Panc1 (cell line): ENCODE measurements around the gene FUT2. TPM values are rescaled to one million over a fixed set of nuclear protein-coding genes. Genes with fewer than 3 reads are reported as not detected.

Source experiments
- ATAC-seq: fragments of 200-7000 bp; cut with Tn5 transposase; 2 replicates; pipeline ENCODE4 v1.9.1; 2020; ENCODE audit warnings: mild to moderate bottlenecking, moderate library complexity
- BruUV-seq: library from RNA; stranded (reverse); fragments of 400-500 nt; replicated peaks from 2 replicates; lab custom pipeline; 2021; lab: Mats Ljungman, UMichigan
- CTCF ChIA-PET: fragments of 300-600 bp; sonication (Branson Sonifier 250); formaldehyde crosslinking; loops from one replicate; lab custom pipeline; 2022; ENCODE audit warnings: antibody characterized with exemption; lab: Charles Lee
- POLR2A ChIA-PET: fragments of 300-600 bp; sonication (Branson Sonifier 250); formaldehyde crosslinking; loops from one replicate; lab custom pipeline; 2022; ENCODE audit warnings: antibody characterized with exemption; lab: Charles Lee
- DNase-seq: peaks from one replicate; pipeline ENCODE4 v3.0.0-alpha.2; 2010; ENCODE audit warnings: low read depth, low spot score
- H3K27ac ChIP-seq: 2 replicates; pipeline ENCODE4 v1.5.1; 2011; ENCODE audit warnings: mild to moderate bottlenecking, low read length, inconsistent platforms
- H3K27me3 ChIP-seq: fragments of 200-500 bp; sonication (Bioruptor generic); 2 replicates; pipeline ENCODE4 v1.6.0; 2014; ENCODE audit warnings: low read length, inconsistent platforms; ENCODE audit not compliant: control insufficient read depth, insufficient read depth
- H3K36me3 ChIP-seq: fragments of 200-500 bp; sonication (Bioruptor generic); 2 replicates; pipeline ENCODE4 v1.5.1; 2014; ENCODE audit warnings: inconsistent platforms, mild to moderate bottlenecking, low read length, moderate library complexity; ENCODE audit not compliant: control insufficient read depth, insufficient read depth
- H3K4me1 ChIP-seq: 2 replicates; pipeline ENCODE4 v1.5.1; 2011; ENCODE audit warnings: inconsistent platforms, mild to moderate bottlenecking, low read length, moderate library complexity; ENCODE audit not compliant: control insufficient read depth, insufficient read depth
- H3K4me3 ChIP-seq, 2 experiments: 2 replicates each; pipeline ENCODE4 v1.5.1; 2011 to 2012; ENCODE audit warnings: low read depth in 2 of 2, low read length in 2 of 2, mild to moderate bottlenecking in 2 of 2, inconsistent platforms in 1 of 2, moderate library complexity in 1 of 2
- H3K9me3 ChIP-seq: fragments of 200-500 bp; sonication (Bioruptor generic); 2 replicates; pipeline ENCODE4 v1.5.1; 2014; ENCODE audit warnings: low read depth, mild to moderate bottlenecking, inconsistent platforms, low read length, moderate library complexity; ENCODE audit not compliant: control insufficient read depth, insufficient read depth
- CTCF ChIP-seq: fragments of 450-650 bp; IDR thresholded peaks from 2 replicates; pipeline ENCODE4 v1.5.1; 2017; ENCODE audit warnings: mild to moderate bottlenecking
- TCF7L2 ChIP-seq: IDR thresholded peaks from 2 replicates; pipeline ENCODE4 v1.6.1; 2011; ENCODE audit warnings: mild to moderate bottlenecking, low read depth, low read length, inconsistent platforms
- in situ Hi-C: cut with HindIII; loops from 2 replicates; pipeline ENCODE4 v1.10.0; 2016; ENCODE audit warnings: low sequenced_read_pairs, low pct_unique_long_range_greater_than_20kb
- intact Hi-C: fragments of 100-400 bp; cut with micrococcal nuclease; formaldehyde crosslinking; loops from one replicate; pipeline ENCODE4 v1.10.0; 2022; ENCODE audit not compliant: unreplicated experiment
- total RNA-seq: library from RNA; stranded (reverse); gene quantifications from one replicate; pipeline ENCODE4 v1.2.1, GENCODE V29; 2021; ENCODE audit not compliant: unreplicated experiment
- TF ChIP-seq, protein P1 (sequence below), 2 experiments: IDR thresholded peaks; 2 replicates each; pipeline ENCODE4 v1.6.1; 2011 to 2012; ENCODE audit warnings: low read depth in 2 of 2, control low read depth in 1 of 2, low read length in 1 of 2, mild to moderate bottlenecking in 1 of 2, moderate library complexity in 1 of 2; ENCODE audit not compliant: insufficient read depth in 1 of 2

The FUT2 gene
- total RNA-seq, 1 experiment from 2014 or later = 0.08 TPM

GRCh38 chr19:48713864-48714755, 18.3 kb downstream of the FUT2 start:
- ATAC-seq (peak; percentile 93), DNase-seq (peak; percentile 85)
- no peak for TF ChIP-seq CTCF
- peak; percentile 62; the same call in 1 of the 2 replicates for TF ChIP-seq TCF7L2
- ChIA-PET POLR2A (interaction anchor here (0.5 to 0.7 kb wide), 3 partner anchors 70 to 508 kb away, joined by 3 to 5 read pairs (median 5); no protein-coding TSS in a partner anchor), CTCF (interaction anchor here (0.7 to 1.0 kb wide), 2 partner anchors 24 to 52 kb away, joined by 3 to 5 read pairs; no protein-coding TSS in a partner anchor)
- H3K4me3 ChIP-seq = peak overlapping the region; percentile 75 to 80
- in situ Hi-C loops = no loop called here
- BruUV-seq = no TSS peak
- no peaks in the 10 kb centered on the region for H3K9me3 ChIP-seq
- no peaks in the 10 kb centered on the region; the same call in 1 of the 2 replicates for H3K4me1 ChIP-seq
- intact Hi-C loops = no loop called here
- peak overlapping the region; percentile 91 for H3K27ac ChIP-seq
- H3K27me3 ChIP-seq = no peaks in the 10 kb centered on the region
- H3K36me3 ChIP-seq = no peaks in the 10 kb centered on the region; the same call in 1 of the 2 replicates

- in situ Hi-C loops = no loop called here
- no peaks in the 10 kb centered on the region; the same call in 1 of the 2 replicates for H3K4me1 ChIP-seq
- H3K27me3 ChIP-seq = no peaks in the 10 kb centered on the region
- intact Hi-C loops = no loop called here
- no peaks in the 10 kb centered on the region for H3K9me3 ChIP-seq
- H3K27ac ChIP-seq = peak overlapping the region; percentile 91
- BruUV-seq = no TSS peak
- DNase-seq (no peak), ATAC-seq (no peak)
- no peaks in the 10 kb centered on the region; the same call in 1 of the 2 replicates for H3K36me3 ChIP-seq
- ChIA-PET POLR2A (interaction anchor here (0.6 to 0.7 kb wide), 2 partner anchors 55 to 69 kb away, joined by 3 to 5 read pairs; no protein-coding TSS in a partner anchor), CTCF (interaction anchor here (0.7 to 1.0 kb wide), 2 partner anchors 24 to 51 kb away, joined by 3 to 5 read pairs; no protein-coding TSS in a partner anchor)
- TF ChIP-seq, protein P1, sequence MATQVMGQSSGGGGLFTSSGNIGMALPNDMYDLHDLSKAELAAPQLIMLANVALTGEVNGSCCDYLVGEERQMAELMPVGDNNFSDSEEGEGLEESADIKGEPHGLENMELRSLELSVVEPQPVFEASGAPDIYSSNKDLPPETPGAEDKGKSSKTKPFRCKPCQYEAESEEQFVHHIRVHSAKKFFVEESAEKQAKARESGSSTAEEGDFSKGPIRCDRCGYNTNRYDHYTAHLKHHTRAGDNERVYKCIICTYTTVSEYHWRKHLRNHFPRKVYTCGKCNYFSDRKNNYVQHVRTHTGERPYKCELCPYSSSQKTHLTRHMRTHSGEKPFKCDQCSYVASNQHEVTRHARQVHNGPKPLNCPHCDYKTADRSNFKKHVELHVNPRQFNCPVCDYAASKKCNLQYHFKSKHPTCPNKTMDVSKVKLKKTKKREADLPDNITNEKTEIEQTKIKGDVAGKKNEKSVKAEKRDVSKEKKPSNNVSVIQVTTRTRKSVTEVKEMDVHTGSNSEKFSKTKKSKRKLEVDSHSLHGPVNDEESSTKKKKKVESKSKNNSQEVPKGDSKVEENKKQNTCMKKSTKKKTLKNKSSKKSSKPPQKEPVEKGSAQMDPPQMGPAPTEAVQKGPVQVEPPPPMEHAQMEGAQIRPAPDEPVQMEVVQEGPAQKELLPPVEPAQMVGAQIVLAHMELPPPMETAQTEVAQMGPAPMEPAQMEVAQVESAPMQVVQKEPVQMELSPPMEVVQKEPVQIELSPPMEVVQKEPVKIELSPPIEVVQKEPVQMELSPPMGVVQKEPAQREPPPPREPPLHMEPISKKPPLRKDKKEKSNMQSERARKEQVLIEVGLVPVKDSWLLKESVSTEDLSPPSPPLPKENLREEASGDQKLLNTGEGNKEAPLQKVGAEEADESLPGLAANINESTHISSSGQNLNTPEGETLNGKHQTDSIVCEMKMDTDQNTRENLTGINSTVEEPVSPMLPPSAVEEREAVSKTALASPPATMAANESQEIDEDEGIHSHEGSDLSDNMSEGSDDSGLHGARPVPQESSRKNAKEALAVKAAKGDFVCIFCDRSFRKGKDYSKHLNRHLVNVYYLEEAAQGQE (IDR thresholded peaks at IDR 0.05; ENCODE audit: insufficient read depth in 1 of 2, low read depth in 2 of 2, low read length in 1 of 2) = no peak
- peak overlapping the region; percentile 61 to 66 for H3K4me3 ChIP-seq
These were observed 19.2 kb downstream of the FUT2 start for GRCh38 chr19:48714759-48715675.
